GM19455 (cell line): ENCODE data around the gene ACADS.

Experiments
- ATAC-seq: cut with Tn5 transposase; IDR thresholded peaks from one replicate; pipeline ENCODE4 v1.9.1; 2021; ENCODE audit not compliant: unreplicated experiment

Gene ACADS

DNA sequence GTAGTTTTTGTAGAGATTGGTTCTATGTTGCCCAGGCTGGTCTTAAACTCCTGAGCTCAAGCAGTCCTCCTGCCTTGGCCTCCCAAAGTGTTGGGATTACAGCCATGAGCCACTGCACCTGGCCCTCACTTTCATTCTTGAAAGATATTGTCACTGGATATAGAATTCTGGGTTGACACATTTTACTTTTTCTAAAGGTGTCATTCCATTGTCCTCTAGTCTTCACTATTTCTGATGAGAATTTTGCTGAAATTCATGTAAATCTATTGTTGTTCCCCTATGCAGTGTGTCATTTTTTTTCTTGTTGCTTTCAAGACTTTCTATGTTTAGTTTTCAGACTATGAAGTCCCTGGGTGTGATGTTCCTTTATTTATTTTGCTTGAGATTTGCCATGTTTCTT, 29.2 kb downstream of the ACADS start:
- no peak for ATAC-seq

DNA sequence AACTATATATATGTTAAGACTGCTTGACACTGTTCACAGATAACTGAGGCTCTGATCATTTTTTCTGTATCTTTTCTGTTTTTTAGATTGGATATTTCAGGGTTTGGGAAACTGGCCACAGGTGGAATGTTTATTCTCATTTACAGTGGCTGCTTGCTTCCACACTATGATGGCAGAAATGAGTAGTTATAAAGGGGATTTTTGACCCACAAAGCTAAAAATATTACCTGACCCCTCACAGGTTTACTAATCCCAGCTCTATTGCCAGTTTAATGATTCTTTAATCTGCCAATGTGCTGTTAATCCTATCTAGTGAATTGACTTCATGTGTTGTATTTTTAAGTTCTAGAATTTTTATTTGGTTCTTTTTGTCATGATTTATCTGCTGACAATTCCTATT, 29.6 kb downstream of the ACADS start:
- no peak for ATAC-seq

DNA sequence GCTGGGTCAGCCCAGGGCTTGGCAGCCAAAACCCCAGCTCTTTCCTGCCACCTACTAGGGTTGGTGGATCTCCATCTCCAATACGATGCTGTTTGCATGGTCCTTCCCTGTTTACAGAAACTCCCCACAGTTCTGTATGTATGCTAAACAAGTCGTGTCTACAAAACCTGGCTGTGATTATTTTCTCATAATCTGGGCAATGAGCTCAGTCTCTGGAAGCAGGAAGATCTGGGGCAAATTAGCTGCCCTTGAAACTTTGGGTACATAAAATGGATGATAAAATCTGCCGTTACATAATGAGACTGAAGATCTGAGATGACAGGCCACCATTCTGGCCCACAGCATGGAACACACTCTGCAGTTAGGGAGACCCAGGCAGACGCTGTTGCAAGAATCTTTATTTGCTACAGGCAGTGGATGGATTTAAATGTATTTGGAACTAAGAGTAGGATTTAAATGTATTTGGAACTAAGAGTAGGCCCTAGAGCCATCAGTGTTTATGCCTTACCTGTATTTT, 31.7 kb downstream of the ACADS start:
- ATAC-seq, result no peak

DNA sequence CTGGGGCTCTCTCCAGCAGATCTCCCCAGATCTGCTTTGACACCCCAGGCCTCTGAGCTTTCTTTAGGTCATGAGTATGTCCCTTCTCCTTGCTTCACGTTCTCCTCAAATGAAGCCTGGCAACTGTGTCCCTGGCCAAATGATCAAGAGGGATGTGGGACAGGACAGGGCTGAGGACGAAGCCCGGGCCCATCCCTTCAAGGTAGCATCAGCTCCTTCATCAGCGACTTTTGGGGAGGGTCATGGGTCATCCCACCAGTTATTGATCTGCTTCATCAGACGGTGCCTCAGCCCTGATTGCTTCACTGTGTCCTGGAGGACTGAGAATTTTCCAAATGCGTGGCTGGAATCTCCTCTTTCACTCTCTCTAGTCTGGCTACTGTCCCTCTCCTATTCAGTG, 32.3 kb downstream of the ACADS start:
- ATAC-seq, result no peak

DNA sequence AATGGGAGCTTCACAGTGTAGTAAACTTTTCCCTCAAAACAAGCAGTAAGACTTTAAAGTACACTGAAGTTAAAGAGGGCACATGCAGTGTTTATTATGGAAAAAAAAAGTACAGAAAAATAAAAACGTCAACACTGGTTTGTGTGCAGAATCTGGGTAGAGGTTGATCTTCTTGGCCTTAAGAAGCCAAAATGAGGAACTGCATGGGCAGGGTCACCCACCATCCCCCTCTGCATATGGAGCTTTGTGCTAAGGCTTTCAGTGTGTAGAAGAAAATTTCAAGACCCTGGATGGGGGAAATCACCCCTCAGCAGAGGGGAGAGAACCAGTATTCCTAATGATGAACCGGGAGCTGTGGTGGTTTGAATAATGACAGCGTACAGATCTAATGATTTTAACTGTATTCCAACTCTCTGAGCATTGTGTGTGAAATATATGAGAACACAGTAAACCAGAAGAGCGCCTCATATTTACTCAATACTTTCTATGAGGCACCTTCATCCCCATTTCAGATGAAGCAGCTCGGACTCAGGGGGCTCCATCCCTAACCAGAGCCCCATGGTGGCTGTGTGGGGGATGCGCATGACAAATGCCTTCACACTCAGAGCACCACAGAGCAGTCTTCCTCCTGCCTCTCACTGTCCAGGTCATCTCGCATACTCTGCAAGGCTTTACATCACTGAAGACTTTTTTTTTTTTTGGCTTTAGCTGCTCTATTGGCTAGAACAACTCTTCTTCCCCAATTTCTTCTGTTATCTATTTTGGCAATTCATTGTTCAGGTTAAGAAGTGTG, 33.4 kb downstream of the ACADS start:
- no peak for ATAC-seq

DNA sequence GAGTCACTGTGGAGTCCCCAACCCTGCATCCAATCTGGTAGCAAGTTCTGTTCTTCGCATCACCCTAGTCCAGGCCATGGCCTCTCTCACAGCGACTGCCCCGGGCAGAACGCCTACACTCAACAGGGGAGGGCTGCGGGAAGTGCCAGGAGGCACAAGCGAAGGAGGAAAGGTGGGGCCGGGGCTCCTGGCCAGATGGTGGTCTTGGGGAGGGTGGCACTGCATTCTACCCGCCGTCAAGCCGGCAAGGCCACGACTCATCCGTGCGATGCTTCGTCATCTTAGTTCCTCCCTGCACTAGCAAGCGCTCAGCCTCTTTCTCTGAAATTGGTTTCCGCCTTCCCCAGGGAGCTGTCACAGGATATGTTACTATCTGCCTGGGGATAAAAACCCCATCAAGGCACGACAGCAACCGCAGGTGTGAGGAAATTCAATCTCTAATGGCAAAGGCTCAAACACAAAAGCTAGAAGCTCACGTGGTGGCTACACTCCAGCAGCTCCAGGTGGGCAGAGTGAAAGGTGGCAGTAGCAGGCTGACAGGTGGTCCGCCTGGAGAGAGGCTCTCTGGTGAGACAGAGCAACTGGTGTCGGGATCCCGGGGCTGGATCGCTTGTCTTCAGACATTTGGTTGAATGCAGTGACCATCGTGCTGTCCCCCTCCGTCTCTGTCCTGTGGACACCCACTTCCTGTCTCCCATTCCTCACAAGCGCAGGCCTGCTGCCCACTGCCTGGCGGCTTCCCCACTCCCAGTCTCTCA, 34.1 kb downstream of the ACADS start:
- no peak for ATAC-seq

DNA sequence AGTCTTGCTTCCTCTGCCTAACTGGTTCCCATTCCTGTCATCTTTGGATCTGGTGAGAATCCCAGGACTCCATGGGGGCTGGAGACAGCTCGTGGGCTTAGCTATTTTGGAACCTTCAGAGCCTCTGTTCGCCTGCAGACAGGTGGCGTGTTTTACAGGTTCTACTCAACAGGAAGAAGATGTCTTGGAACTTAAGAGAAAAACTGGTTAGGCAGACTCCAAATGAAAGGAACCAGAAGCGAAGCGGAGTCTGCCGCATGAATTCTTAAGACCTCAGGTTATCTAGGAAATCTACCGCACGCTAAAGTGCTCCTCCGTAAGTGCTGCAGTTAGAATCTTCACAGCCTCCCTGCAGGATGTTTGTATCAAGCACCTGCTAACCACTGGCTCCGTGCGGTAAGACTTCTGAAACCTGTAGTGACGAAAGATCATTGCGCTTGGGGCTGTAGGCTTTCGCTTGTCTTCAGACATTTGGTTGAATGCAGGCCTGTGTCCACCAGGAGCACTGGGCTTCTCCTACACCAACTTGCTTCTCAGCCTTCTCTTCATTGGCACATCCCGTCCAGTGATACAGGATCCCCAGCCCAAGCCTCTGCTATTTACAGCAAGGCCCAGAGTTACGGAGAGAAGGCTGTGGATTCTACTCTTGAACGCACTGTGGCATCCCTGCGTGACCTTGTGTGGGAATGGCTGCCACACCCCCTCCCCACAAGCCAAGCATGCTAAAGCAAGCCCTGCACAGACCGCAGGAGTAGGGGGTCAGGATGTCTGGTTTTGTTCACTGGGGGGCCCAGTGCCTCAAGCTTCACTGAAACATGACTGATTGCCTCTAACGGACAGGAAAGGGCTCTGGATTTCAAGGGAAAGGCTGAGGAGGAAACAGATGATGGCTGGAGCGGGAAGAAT, 35.0 kb downstream of the ACADS start:
- no peak for ATAC-seq

DNA sequence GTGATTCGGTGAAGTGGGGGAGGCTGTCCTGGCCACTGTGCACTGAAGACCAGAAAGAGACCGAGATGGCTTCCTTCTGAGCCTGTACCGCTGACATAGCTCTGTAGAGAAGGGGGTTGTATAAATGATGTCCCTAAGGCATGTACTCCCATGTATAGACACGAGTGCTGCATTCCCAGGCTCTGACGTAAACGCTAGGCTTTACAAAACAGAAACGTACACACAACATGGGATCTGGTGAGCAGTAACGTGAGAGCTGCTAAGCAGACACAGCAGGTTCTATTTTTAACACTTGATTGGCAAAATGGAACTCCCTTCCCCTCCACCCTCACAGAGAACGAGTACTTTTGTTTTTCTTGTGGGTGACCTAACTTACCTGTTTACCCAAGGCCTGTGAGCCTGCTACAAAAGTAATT, 35.9 kb downstream of the ACADS start:
- ATAC-seq, result no peak

DNA sequence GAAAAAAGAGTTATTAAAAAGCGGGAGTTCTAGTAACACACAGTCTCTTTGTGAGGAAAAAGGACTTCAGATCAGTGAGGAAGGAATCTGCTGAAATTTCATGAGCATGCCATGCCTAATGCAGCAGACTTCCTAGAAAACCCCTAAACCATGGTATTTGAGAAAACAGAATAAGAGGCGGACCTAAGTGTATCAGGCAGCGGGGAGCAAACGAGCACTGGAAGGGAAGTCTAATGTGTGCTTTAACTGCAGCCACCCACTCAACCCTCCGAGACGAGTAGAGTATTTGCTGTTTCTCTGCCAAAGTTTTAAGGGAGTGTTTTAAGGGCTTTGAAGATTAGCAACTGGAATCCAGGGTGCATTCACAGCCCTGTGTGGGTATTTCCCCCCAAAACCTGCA, 36.5 kb downstream of the ACADS start:
- ATAC-seq, result no peak

DNA sequence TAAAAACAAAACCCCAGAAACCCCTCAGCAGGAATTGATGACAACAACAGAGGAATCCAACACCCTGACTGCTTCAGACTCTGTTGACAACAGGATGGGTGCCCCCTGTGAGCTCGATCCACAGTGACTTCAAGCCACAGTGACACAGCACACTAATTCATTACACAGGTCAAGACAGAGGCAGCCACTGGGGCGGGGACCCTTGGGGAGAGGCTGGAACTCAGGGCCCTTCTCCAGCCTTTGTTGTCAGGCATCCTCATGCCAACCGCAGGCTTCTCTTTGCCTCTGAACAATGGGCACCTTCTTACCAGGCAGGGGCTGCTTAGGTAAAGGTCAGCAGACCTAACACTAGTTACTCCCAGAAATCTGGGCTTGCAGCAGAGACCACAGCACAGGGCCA, 37.6 kb downstream of the ACADS start:
- no peak for ATAC-seq

DNA sequence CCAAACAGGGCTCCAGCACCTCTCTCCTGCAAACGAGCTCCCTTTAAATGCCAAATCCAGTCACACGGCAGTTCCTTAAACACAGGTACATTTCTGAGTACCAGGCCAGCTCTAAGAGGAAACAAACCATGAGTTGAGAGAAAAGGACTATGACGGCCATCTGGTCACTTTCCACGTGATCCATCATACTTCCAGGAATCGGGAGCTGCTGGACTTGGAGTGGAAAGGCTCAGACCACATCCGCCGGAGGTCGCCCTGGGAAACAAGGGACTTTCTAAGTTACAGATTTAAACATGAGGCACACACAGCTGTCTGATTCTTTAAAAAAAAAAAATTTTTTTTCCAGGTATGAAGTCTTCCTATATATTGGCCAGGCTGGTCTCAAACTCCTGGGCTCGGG, 39.2 kb downstream of the ACADS start:
- no peak for ATAC-seq

DNA sequence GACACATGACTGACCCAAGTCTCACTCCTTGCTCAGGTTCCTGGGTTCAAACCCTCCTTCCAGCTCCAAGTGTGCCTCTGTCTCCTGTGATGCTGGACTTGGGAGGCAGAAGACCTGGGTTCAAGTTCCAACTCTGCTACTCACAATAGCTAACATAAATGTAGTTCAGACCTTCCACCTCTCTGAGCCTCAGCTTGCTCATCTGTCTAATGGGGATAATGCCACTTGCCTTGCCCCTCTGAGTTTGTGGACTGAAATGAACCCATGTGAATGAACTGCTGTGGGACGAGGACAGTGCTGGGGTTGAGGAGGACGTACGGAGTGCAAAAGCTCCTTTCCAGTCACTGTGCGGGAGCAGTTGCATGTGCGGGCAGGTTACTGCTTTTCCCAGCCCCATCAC, 40.9 kb downstream of the ACADS start:
- no peak for ATAC-seq

DNA sequence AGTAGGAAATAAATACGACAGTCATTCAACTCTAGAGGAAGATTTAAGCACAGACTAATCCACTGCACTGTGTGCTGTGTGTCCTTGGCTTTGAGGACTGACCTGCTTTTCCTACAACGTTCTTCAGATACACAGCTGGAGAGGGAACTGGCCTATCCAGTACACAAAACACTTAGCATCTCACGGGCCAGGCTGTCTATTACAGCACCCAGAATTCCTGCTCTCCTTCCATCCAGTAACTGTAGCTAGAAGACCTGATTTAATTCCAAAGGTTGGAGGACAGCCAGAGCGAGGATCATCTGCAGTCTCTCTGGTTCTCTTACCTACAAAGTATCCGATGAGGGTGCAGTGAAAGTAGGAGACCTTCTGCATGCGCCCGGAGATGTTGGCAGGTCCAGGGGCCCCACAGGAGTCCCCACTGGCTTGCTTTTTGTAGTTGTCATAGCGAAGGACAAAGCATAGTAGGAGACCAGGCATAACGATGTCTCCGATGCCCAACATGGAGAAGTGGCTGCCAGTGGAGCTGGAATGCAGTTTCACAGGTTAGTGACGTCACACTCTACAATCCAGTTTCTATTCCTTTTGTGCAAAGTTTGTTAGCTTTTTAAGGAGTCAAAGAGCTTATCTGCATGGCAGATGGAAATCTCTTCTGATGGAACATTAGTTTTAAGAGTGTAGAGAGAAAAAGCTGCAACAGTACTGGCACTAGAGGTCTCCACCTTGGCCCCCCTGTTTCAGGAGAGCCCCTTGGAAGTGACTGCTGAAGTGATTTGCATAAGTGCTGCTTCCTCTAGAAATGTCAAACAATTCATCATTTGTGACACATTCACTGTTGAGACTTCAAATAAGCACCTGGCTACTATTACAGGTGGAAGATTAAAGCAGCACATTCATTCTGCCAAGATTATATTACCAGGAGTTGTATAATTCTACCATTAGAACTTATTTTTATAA, 41.7 kb downstream of the ACADS start:
- ATAC-seq, result no peak

DNA sequence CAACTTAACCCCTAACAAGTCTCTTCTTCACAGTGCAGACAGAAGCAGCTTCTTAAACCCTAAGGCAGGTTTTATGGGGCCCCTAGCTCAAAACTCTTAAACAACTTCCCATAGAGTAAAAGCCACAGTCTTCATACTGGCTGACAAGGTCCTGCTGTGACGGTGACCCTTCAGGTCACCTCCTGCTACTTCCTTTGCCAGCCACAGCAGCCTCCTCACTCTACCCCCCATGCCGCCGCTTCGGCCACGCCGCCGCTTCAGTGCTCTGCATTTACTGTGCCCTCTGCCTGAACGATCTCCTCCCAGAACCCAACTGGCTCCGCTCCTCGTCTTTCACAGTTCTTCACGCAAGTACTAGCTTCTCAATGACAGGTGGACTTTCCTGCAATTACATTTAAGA, 45.5 kb downstream of the ACADS start:
- ATAC-seq, result no peak

DNA sequence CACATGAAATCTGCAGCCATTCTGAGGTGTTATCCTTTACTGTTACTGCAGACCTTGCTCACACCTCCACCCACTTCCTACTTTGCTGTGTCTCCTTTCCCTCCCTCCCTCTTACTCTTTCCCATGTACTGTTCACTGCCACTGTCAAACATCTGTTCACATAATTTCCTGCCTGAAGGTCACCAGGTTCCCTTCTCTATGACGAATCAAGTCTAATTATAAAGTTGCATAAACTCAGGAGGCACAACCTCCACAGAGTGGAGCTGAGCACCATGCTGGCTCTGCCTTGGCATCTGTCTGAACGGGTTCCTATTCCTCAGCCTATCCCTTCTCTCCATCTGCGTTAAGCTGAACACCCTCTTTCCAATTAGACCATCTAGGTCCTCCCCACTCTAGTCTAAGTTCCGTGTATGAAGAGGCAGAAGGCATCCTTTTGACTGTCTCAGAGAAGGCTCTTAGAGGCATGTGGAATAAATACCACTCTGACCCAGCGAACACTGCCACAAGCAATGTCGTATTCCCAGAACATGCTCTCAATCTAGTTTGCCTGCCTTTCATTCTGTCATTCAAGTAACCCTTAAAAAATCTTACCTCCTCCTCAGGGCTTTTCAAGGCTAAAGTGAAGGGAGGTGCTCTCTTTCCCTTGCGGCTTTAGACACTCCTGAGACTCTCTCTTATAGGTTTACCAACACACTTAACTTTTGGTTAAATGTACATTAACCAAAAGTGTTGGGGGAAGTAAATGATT, 48.7 kb downstream of the ACADS start:
- ATAC-seq, result no peak

DNA sequence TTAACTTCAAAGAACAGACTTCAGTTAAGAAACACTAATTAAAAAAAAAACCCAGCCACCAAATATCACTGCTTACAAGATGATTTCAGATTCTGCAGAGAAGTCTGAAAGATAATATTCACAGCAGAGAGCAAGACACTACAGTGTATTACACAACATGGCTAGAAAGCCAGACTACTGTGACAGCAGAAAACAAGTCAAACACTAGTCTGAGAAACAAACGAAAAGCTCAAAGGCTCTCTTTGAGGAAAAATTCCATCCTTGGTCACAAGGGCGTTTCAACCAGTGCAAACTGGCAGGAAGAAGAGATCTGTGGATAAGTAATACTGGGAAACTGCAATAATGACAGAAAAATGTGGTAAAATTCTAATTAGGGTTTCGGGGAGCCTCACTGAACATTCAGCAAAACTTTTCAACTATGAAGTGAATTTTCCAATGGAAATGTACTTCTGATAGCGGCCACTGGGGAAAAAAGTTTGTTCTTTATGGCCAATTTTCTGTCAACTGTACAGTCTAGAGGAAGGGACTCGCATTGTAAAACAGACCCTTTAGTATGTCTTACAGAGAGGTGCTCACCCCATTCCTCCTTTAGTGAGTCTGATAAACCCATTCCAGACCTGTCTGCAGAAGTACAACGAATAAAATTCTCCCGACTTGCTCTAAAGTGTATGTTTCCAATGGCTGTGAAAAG, 50.4 kb downstream of the ACADS start:
- ATAC-seq, result no peak

DNA sequence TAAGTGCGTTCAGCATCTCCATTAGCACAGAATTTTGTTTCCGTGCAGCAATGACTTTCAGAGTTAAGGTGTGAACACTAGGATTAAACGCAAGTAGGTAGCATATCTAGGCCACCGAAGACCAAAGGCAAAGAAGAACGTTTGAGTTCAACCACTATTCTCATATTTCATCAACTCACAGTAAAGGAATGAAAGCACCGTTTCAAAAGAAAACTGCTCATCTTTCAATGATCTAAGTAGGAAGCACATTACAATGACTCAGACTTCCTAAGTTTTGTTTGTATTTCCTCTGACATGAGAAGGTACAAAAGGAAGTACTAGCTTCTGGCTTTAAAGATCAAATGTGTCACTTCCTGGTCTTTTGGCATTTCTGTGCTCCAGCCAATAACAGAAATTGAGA, 57.6 kb downstream of the ACADS start:
- ATAC-seq, result no peak

DNA sequence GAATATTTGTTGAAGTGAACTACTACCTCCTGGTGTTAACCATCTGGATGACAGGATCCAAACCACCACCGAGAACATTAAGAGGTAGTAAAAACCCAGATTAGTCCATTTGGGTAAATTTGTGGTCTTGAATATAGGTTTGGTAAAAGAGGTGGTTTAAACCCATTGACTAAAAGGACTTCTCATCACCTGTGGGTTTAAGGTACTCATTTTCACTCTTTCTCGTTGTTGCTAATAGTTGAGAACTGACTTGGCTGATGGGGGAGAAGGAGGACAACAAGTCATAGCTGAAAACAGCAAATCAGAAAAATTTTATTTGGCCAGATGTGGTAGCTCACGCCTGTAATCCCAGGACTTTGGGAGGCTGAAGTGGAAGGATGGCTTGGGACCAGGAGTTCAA, 59.2 kb downstream of the ACADS start:
- ATAC-seq, result no peak

DNA sequence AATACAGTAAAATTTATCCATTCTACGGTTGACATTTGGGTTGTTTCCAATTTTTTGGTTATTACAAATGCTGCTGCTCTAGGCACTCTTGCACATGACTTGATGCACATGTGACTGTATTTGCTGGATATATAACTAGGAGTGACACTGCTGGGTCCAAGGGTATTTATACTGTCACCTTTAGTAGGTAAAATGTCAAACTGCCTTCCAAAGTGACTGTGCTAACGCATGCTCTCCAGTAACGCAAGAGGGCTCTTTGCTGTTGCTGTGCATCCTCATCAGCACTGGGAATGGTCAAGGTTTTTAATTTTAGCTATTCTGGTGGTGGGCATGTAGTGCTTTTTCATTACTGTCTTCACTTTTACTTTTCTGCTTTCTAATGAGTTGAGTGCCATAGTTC, 62.3 kb downstream of the ACADS start:
- ATAC-seq, result no peak
